ENCODE data around the gene CFAP251. TPM values are rescaled to one million over a fixed set of nuclear protein-coding genes. Genes with fewer than 3 reads are reported as not detected.

CFAP251 gene
- total and polyA plus RNA-seq, 2 of the 13 experiments (the other 11 are each of a cell fraction or from before 2014, with no cell fraction given) = 0.30 to 0.42 TPM

- no peak for TF ChIP-seq ZBTB26 (CRISPR knock-in tag; IDR thresholded peaks at IDR 0.05; ENCODE audit: borderline replicate concordance)
- no peak for TF ChIP-seq ZNF839 (CRISPR knock-in tag; IDR thresholded peaks at IDR 0.05; ENCODE audit: borderline replicate concordance)
- TF ChIP-seq ZNF335 (CRISPR knock-in tag; IDR thresholded peaks at IDR 0.05) = no peak
- peak; percentile 38; the same call in 1 of the 2 replicates for TF ChIP-seq ZNF142 (CRISPR knock-in tag; IDR thresholded peaks at IDR 0.05)
- peak; percentile 64 for TF ChIP-seq GATAD2A (CRISPR knock-in tag; IDR thresholded peaks at IDR 0.05)
- no peak for TF ChIP-seq ZNF609 (CRISPR knock-in tag; IDR thresholded peaks at IDR 0.05; ENCODE audit: borderline replicate concordance)
- no peak for TF ChIP-seq SP2 (CRISPR knock-in tag; IDR thresholded peaks at IDR 0.05)
- no peak for TF ChIP-seq ZNF567 (CRISPR knock-in tag; IDR thresholded peaks at IDR 0.05; ENCODE audit: borderline replicate concordance)
- no peak for TF ChIP-seq HIVEP1 (CRISPR knock-in tag; IDR thresholded peaks at IDR 0.05)
- TF ChIP-seq FOSL1 (CRISPR knock-in tag; IDR thresholded peaks at IDR 0.05; ENCODE audit: borderline replicate concordance) = no peak
- no peak for TF ChIP-seq MXD4 (CRISPR knock-in tag; IDR thresholded peaks at IDR 0.05)
- no peak for TF ChIP-seq ZNF256 (CRISPR knock-in tag; conservative IDR thresholded peaks at IDR 0.05)
- TF ChIP-seq RARA (CRISPR knock-in tag; IDR thresholded peaks at IDR 0.05) = no peak; the same call in 1 of the 2 replicates
- TF ChIP-seq ZBTB43 (CRISPR knock-in tag; conservative IDR thresholded peaks at IDR 0.05) = no peak
- TF ChIP-seq SMAD9 (CRISPR knock-in tag; IDR thresholded peaks at IDR 0.05) = no peak
- TF ChIP-seq GABPA (IDR thresholded peaks at IDR 0.05; ENCODE audit: low read depth, low read length) = no peak
- TF ChIP-seq GABPA (CRISPR knock-in tag; IDR thresholded peaks at IDR 0.05; ENCODE audit: low read depth) = no peak
These were observed 122.4 kb downstream of the CFAP251 start (continued) for GRCh38 chr12:122040579-122041386.
